K562 (cell line): Measurements from ENCODE around the gene KAT7. TPM values are rescaled to one million over a fixed set of nuclear protein-coding genes. Genes with fewer than 3 reads are reported as not detected.

Experiments
- ILF3 ChIP-seq: fragments of 450-650 bp; IDR thresholded peaks from 2 replicates; pipeline ENCODE4 v1.6.1; 2018; ENCODE audit warnings: antibody characterized with exemption, mild to moderate bottlenecking, moderate library complexity, borderline replicate concordance
- KDM2B ChIP-seq: fragments of 250-450 bp; sonication (Bioruptor Pico); IDR thresholded peaks from 2 replicates; pipeline ENCODE4 v1.8.0; 2021; ENCODE audit warnings: mild to moderate bottlenecking, moderate library complexity
- RFX1 ChIP-seq: fragments of 450-650 bp; IDR thresholded peaks from 2 replicates; pipeline ENCODE4 v1.6.1; 2016; ENCODE audit warnings: mild to moderate bottlenecking, moderate library complexity
- SMARCE1 ChIP-seq: fragments of 450-650 bp; IDR thresholded peaks from 2 replicates; pipeline ENCODE4 v1.7.1; 2016; ENCODE audit warnings: mild to moderate bottlenecking
- ZBTB12 ChIP-seq: fragments of 250-450 bp; sonication (Bioruptor Pico); IDR thresholded peaks from 2 replicates; pipeline ENCODE4 v1.4.0; 2020
- ZNF121 ChIP-seq: sonication (generic); formaldehyde crosslinking; conservative IDR thresholded peaks from 2 replicates; pipeline ENCODE4 v1.8.0; 2022; ENCODE audit warnings: missing genetic modification reagents
- ZNF165 ChIP-seq: fragments of 250-450 bp; sonication (Bioruptor Pico); IDR thresholded peaks from 2 replicates; pipeline ENCODE4 v1.4.0; 2020; ENCODE audit warnings: borderline replicate concordance
- ZNF561 ChIP-seq: fragments of 450-650 bp; formaldehyde crosslinking; conservative IDR thresholded peaks from 2 replicates; pipeline ENCODE4 v1.4.0; 2020; ENCODE audit warnings: mild to moderate bottlenecking, moderate library complexity
- polyA plus RNA-seq, 8 experiments: library from polyadenylated mRNA; depleted of rRNA in 4 of 8; stranded (reverse) in 5 of 8; unstranded in 3 of 8; fragments of >200 nt; fragmentation: Nextera tagmentation in 2 of 8; fragmentation: Illumina TruSeq in 1 of 8; extraction: Ambion mirVana in 2 of 8; extraction: Trizol in 1 of 8; gene quantifications; 2 replicates each; pipeline versions ENCODE4 v1.2.1 to v1.2.3, GENCODE V29; 2011 to 2014; ENCODE audit warnings: inconsistent platforms in 1 of 8, missing spikeins in 1 of 8
- total RNA-seq, 7 experiments: library from RNA; depleted of rRNA in 6 of 7; stranded (reverse); fragments of >200 nt in 6 of 7; fragmentation: Illumina TruSeq in 2 of 7; extraction: Trizol in 2 of 7; gene quantifications; 2 replicates each; pipeline versions ENCODE4 v1.2.1 to v1.2.3, GENCODE V29; 2011 to 2021; ENCODE audit warnings: low replicate concordance in 1 of 7
- TF ChIP-seq, protein P1 (sequence below), 2 experiments: fragments of 450-650 bp; formaldehyde crosslinking in 1 of 2; IDR thresholded peaks; 2 replicates each; pipeline versions ENCODE4 v1.4.0 to v1.6.1; 2014 to 2020; ENCODE audit warnings: mild to moderate bottlenecking in 2 of 2, borderline replicate concordance in 1 of 2, low read depth in 1 of 2
- TF ChIP-seq, protein P2 (sequence below): fragments of 150-350 bp; IDR thresholded peaks from 2 replicates; pipeline ENCODE4 v1.6.1; 2014; ENCODE audit warnings: low read depth, mild to moderate bottlenecking, low read length, borderline replicate concordance

The KAT7 gene
- total and polyA plus RNA-seq, 9 of the 15 experiments (the other 6 are each of a cell fraction or from before 2014, with no cell fraction given), result 10.8 to 57.3 (median 34.8) TPM

DNA sequence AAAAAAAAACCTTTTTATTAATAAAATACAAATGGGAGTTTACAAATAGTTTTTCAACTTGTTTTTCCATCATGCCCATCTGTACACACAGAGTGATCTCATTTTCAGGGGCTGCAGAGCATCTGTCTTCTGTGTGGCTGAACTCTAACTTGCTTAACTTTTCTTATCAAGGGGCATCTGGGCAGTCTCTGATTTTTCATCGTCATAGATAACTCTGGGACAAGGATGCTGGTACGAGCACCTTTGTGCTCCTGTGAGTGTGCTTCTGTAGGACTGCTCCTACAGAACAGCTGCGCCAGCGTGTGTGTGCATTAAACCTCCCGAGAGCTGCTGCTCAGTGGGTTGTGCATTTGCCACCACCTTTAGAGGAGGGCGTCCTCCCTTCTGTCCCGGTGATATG, 94.0 kb downstream of the KAT7 start (continued):
- TF ChIP-seq, protein P1, sequence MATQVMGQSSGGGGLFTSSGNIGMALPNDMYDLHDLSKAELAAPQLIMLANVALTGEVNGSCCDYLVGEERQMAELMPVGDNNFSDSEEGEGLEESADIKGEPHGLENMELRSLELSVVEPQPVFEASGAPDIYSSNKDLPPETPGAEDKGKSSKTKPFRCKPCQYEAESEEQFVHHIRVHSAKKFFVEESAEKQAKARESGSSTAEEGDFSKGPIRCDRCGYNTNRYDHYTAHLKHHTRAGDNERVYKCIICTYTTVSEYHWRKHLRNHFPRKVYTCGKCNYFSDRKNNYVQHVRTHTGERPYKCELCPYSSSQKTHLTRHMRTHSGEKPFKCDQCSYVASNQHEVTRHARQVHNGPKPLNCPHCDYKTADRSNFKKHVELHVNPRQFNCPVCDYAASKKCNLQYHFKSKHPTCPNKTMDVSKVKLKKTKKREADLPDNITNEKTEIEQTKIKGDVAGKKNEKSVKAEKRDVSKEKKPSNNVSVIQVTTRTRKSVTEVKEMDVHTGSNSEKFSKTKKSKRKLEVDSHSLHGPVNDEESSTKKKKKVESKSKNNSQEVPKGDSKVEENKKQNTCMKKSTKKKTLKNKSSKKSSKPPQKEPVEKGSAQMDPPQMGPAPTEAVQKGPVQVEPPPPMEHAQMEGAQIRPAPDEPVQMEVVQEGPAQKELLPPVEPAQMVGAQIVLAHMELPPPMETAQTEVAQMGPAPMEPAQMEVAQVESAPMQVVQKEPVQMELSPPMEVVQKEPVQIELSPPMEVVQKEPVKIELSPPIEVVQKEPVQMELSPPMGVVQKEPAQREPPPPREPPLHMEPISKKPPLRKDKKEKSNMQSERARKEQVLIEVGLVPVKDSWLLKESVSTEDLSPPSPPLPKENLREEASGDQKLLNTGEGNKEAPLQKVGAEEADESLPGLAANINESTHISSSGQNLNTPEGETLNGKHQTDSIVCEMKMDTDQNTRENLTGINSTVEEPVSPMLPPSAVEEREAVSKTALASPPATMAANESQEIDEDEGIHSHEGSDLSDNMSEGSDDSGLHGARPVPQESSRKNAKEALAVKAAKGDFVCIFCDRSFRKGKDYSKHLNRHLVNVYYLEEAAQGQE (IDR thresholded peaks at IDR 0.05; ENCODE audit: borderline replicate concordance), result no peak
- TF ChIP-seq, protein P1 (CRISPR knock-in tag; IDR thresholded peaks at IDR 0.05; ENCODE audit: low read depth), result no peak
- TF ChIP-seq KDM2B (CRISPR knock-in tag), result no peak
- TF ChIP-seq ZNF165 (CRISPR knock-in tag), result no peak
- no peak for TF ChIP-seq ZBTB12 (CRISPR knock-in tag)
- TF ChIP-seq SMARCE1, result no peak
- TF ChIP-seq ZNF121, result no peak
- TF ChIP-seq ILF3, result no peak
- TF ChIP-seq ZNF561 (CRISPR knock-in tag), result no peak
- TF ChIP-seq RFX1, result no peak
- TF ChIP-seq, protein P2, sequence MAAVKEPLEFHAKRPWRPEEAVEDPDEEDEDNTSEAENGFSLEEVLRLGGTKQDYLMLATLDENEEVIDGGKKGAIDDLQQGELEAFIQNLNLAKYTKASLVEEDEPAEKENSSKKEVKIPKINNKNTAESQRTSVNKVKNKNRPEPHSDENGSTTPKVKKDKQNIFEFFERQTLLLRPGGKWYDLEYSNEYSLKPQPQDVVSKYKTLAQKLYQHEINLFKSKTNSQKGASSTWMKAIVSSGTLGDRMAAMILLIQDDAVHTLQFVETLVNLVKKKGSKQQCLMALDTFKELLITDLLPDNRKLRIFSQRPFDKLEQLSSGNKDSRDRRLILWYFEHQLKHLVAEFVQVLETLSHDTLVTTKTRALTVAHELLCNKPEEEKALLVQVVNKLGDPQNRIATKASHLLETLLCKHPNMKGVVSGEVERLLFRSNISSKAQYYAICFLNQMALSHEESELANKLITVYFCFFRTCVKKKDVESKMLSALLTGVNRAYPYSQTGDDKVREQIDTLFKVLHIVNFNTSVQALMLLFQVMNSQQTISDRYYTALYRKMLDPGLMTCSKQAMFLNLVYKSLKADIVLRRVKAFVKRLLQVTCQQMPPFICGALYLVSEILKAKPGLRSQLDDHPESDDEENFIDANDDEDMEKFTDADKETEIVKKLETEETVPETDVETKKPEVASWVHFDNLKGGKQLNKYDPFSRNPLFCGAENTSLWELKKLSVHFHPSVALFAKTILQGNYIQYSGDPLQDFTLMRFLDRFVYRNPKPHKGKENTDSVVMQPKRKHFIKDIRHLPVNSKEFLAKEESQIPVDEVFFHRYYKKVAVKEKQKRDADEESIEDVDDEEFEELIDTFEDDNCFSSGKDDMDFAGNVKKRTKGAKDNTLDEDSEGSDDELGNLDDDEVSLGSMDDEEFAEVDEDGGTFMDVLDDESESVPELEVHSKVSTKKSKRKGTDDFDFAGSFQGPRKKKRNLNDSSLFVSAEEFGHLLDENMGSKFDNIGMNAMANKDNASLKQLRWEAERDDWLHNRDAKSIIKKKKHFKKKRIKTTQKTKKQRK, result no peak
